Chondrocyte (in vitro differentiated cells): Measurements from ENCODE around the gene RPL10A. TPM values are rescaled to one million over a fixed set of nuclear protein-coding genes. Genes with fewer than 3 reads are reported as not detected.
"Not testable (repeated sequence)": the region's sequence is repeated elsewhere in the genome, so short reads cannot be mapped to it uniquely, and the experiment has no call there.

ENCODE experiments used
- DNase-seq: peaks from one replicate; pipeline ENCODE4 v3.0.0; 2021; ENCODE audit warnings: mixed read lengths, low spot score
- H3K27ac Mint-ChIP-seq: one replicate; pipeline ENCODE4 v1.8.0; 2021; ENCODE audit warnings: mild to moderate bottlenecking, moderate library complexity, mixed read lengths; ENCODE audit not compliant: unreplicated experiment
- H3K27me3 Mint-ChIP-seq: 2 replicates; pipeline ENCODE4 v1.8.0; 2021; ENCODE audit warnings: low read depth, mixed read lengths
- H3K36me3 Mint-ChIP-seq: 2 replicates; pipeline ENCODE4 v1.8.0; 2021; ENCODE audit warnings: low read depth, mixed read lengths
- H3K4me1 Mint-ChIP-seq: 2 replicates; pipeline ENCODE4 v1.8.0; 2021; ENCODE audit warnings: low read depth, mild to moderate bottlenecking, mixed read lengths
- H3K4me3 Mint-ChIP-seq: one replicate; pipeline ENCODE4 v1.8.0; 2021; ENCODE audit warnings: mild to moderate bottlenecking, moderate library complexity, mixed read lengths; ENCODE audit not compliant: unreplicated experiment
- H3K9me3 Mint-ChIP-seq: 2 replicates; pipeline ENCODE4 v1.8.0; 2021; ENCODE audit warnings: low read depth, mixed read lengths
- CTCF ChIP-seq: fragments of 200-600 bp; sonication (generic); IDR thresholded peaks from 2 replicates; pipeline ENCODE4 v1.5.0; 2021; ENCODE audit warnings: antibody characterized with exemption, mild to moderate bottlenecking, moderate library complexity
- total RNA-seq: library from RNA; stranded (reverse); gene quantifications from 3 replicates; pipeline ENCODE4 v1.2.1, GENCODE V29; 2021

RPL10A gene
- total RNA-seq, 1 donor from 2014 or later: 848 TPM

- H3K4me1 Mint-ChIP-seq: no peaks in the 10 kb centered on the region
- no peak overlapping the region for H3K4me3 Mint-ChIP-seq
- TF ChIP-seq CTCF: no peak
These were observed 32.9 kb upstream of the RPL10A start for GRCh38 chr6:35435074-35435837.

GRCh38 chr6:35436071-35436857, 31.9 kb upstream of the RPL10A start:
- H3K27ac Mint-ChIP-seq: no peak overlapping the region
- H3K9me3 Mint-ChIP-seq: no peaks in the 10 kb centered on the region
- DNase-seq: no peak
- H3K27me3 Mint-ChIP-seq: no peaks in the 10 kb centered on the region
- no peaks in the 10 kb centered on the region for H3K4me1 Mint-ChIP-seq
- no peaks in the 10 kb centered on the region for H3K36me3 Mint-ChIP-seq
- no peak overlapping the region for H3K4me3 Mint-ChIP-seq
- no peak for TF ChIP-seq CTCF

More at GRCh38 chr6:35435074-35435837, 32.9 kb upstream of the RPL10A start:
- Mint-ChIP-seq H3K9me3 (no peaks in the 10 kb centered on the region), H3K27me3 (no peaks in the 10 kb centered on the region), H3K36me3 (no peaks in the 10 kb centered on the region), H3K27ac (no peak overlapping the region)
- DNase-seq: no peak

- H3K4me1 Mint-ChIP-seq, DNase-seq, H3K9me3 Mint-ChIP-seq, H3K27me3 Mint-ChIP-seq, H3K36me3 Mint-ChIP-seq, H3K27ac Mint-ChIP-seq, H3K4me3 Mint-ChIP-seq: not testable (repeated sequence)
These were observed 29.7 kb upstream of the RPL10A start for GRCh38 chr6:35438378-35439065.

- Mint-ChIP-seq H3K27me3 (no peaks in the 10 kb centered on the region), H3K27ac (no peak overlapping the region), H3K4me3 (no peak overlapping the region), H3K9me3 (no peaks in the 10 kb centered on the region), H3K36me3 (no peaks in the 10 kb centered on the region), H3K4me1 (no peaks in the 10 kb centered on the region)
- TF ChIP-seq CTCF: no peak
- DNase-seq: no peak
These were observed 28.9 kb upstream of the RPL10A start for GRCh38 chr6:35439308-35439707.

GRCh38 chr6:35441205-35441604, 27.0 kb upstream of the RPL10A start:
- no peaks in the 10 kb centered on the region for H3K9me3 Mint-ChIP-seq
- H3K4me3 Mint-ChIP-seq: no peak overlapping the region
- no peaks in the 10 kb centered on the region for H3K36me3 Mint-ChIP-seq
- no peaks in the 10 kb centered on the region for H3K4me1 Mint-ChIP-seq
- H3K27ac Mint-ChIP-seq: no peak overlapping the region
- no peak for DNase-seq
- H3K27me3 Mint-ChIP-seq: no peaks in the 10 kb centered on the region
- no peak for TF ChIP-seq CTCF
